Hair follicle dermal papilla cell (primary cell): Measurements from ENCODE around the gene ZNF608. TPM values are rescaled to one million over a fixed set of nuclear protein-coding genes. Genes with fewer than 3 reads are reported as not detected.

Experiments used
- total RNA-seq: library from RNA; depleted of rRNA; stranded (reverse); fragments of >200 nt; gene quantifications from 2 replicates; pipeline ENCODE4 v1.2.3, GENCODE V29; 2012

ZNF608 gene, protein sequence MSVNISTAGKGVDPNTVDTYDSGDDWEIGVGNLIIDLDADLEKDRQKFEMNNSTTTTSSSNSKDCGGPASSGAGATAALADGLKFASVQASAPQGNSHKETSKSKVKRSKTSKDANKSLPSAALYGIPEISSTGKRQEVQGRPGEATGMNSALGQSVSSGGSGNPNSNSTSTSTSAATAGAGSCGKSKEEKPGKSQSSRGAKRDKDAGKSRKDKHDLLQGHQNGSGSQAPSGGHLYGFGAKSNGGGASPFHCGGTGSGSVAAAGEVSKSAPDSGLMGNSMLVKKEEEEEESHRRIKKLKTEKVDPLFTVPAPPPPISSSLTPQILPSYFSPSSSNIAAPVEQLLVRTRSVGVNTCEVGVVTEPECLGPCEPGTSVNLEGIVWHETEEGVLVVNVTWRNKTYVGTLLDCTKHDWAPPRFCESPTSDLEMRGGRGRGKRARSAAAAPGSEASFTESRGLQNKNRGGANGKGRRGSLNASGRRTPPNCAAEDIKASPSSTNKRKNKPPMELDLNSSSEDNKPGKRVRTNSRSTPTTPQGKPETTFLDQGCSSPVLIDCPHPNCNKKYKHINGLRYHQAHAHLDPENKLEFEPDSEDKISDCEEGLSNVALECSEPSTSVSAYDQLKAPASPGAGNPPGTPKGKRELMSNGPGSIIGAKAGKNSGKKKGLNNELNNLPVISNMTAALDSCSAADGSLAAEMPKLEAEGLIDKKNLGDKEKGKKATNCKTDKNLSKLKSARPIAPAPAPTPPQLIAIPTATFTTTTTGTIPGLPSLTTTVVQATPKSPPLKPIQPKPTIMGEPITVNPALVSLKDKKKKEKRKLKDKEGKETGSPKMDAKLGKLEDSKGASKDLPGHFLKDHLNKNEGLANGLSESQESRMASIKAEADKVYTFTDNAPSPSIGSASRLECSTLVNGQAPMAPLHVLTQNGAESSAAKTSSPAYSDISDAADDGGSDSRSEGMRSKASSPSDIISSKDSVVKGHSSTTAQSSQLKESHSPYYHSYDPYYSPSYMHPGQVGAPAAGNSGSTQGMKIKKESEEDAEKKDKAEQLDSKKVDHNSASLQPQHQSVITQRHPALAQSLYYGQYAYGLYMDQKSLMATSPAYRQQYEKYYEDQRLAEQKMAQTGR (N-terminal part only)
- total RNA-seq, result 31.0 and 57.8 TPM in 2 replicates

DNA sequence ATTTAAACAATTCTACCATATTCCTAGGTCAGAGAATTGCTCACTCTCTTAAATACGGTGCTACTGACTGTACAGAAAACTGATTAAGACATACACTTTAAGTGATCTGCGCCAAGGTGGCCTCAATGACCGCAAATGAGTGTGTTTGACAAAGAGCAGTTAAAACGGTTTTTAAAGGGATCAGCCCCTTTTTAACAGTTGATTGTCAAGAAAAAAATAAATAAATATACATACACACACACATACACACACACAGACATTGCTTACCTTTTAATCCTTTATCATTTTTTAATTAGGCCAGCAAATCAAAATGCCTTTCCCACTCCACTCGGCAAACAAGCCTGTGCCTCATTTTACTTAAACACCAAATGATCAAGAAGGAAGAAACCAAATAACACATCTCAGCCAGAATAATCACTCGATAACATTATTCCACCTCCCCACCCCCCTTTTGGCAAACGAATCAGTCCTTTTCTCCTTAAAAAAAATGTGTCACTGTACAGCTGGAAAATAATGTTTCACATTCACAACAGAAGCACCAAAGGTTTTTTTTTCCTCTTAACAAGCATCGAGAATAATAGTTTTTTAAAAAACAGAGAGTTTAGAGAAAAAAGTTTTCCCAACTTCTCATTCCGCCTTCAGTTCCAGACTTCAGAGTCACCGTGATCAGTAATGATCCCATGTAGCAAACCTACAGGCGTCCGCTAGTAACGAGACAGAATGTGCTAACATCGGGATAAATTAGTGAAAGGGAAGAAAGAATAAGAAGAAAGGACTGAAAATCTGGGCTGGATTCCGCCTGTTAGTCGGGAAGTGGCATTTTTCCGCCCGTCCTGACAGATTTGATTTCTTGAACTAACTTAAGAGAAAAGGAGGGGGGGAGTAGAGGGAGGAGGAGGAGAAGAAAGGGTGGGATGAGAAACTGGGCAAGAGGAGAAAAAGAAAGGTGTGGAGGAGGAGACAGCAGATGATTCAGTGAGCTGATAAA lies at the start of gene ZNF608:
Gene ZNF608 (minus strand): TSS at position 712 of the 988 bp plus-strand sequence. CDS start 1,650 bp downstream, outside the sequence.

